Liver (tissue), 9 donors: ENCODE results near the gene HOXD4. TPM values are rescaled to one million over a fixed set of nuclear protein-coding genes. Genes with fewer than 3 reads are reported as not detected.

ENCODE experiments used
- DNase-seq: peaks from one replicate; pipeline ENCODE4 v3.0.0-alpha.2; 2017; ENCODE audit warnings: low spot score
- H3K27ac ChIP-seq, 2 donors: one replicate each; pipeline ENCODE4 v1.7.0; 2013; ENCODE audit warnings: inconsistent platforms in 2 of 2, low read length in 2 of 2, control low read depth in 1 of 2, low read depth in 1 of 2, mild to moderate bottlenecking in 1 of 2
- H3K27me3 ChIP-seq, 4 donors: one replicate each; pipeline versions ENCODE4 v1.6.1 to v1.7.0; 2013; ENCODE audit warnings: low read length in 3 of 4, inconsistent platforms in 1 of 4, mild to moderate bottlenecking in 1 of 4, moderate library complexity in 1 of 4; ENCODE audit not compliant: control insufficient read depth in 4 of 4, insufficient read depth in 4 of 4
- H3K36me3 ChIP-seq, 4 donors: one replicate each; pipeline versions ENCODE4 v1.6.1 to v1.7.0; 2013; ENCODE audit warnings: low read length in 3 of 4, mild to moderate bottlenecking in 3 of 4, low read depth in 1 of 4, moderate library complexity in 1 of 4; ENCODE audit not compliant: control insufficient read depth in 4 of 4, insufficient read depth in 3 of 4
- H3K4me1 ChIP-seq, 4 donors: one replicate each; pipeline versions ENCODE4 v1.6.1 to v1.7.0; 2013; ENCODE audit warnings: low read length in 3 of 4, mild to moderate bottlenecking in 3 of 4, moderate library complexity in 1 of 4; ENCODE audit not compliant: control insufficient read depth in 4 of 4, insufficient read depth in 4 of 4
- H3K4me3 ChIP-seq, 3 donors: one replicate each; pipeline versions ENCODE4 v1.6.1 to v1.7.0; 2013; ENCODE audit warnings: low read length in 3 of 3, control low read depth in 1 of 3, low read depth in 1 of 3, mild to moderate bottlenecking in 1 of 3
- H3K9ac ChIP-seq, 2 donors: one replicate each; pipeline ENCODE4 v1.7.0; 2013; ENCODE audit warnings: low read length in 2 of 2, mild to moderate bottlenecking in 2 of 2, moderate library complexity in 2 of 2, control low read depth in 1 of 2, low read depth in 1 of 2
- H3K9me3 ChIP-seq, 4 donors: one replicate each; pipeline versions ENCODE4 v1.6.1 to v1.7.0; 2013; ENCODE audit warnings: low read length in 3 of 4; ENCODE audit not compliant: control insufficient read depth in 4 of 4
- EGR1 ChIP-seq, 2 donors: IDR thresholded peaks; 2 replicates each; pipeline ENCODE4 v1.6.1; 2016 to 2018; ENCODE audit warnings: antibody characterized with exemption in 2 of 2, low read depth in 2 of 2
- FOXA1 ChIP-seq: IDR thresholded peaks from 2 replicates; pipeline ENCODE4 v1.6.1; 2016; ENCODE audit warnings: antibody characterized with exemption
- FOXA2 ChIP-seq: IDR thresholded peaks from 2 replicates; pipeline ENCODE4 v1.6.1; 2016; ENCODE audit warnings: antibody characterized with exemption
- GABPA ChIP-seq, 2 donors: IDR thresholded peaks in 1 of 2; conservative IDR thresholded peaks in 1 of 2; 2 replicates each; pipeline ENCODE4 v1.6.1; 2016; ENCODE audit warnings: antibody characterized with exemption in 2 of 2, mild to moderate bottlenecking in 1 of 2, moderate library complexity in 1 of 2
- HNF4A ChIP-seq, 2 donors: conservative IDR thresholded peaks; 2 replicates each; pipeline ENCODE4 v1.6.1; 2016; ENCODE audit warnings: antibody characterized with exemption in 2 of 2, mild to moderate bottlenecking in 2 of 2
- JUND ChIP-seq, 2 donors: IDR thresholded peaks; 2 replicates each; pipeline ENCODE4 v1.6.1; 2016; ENCODE audit warnings: antibody characterized with exemption in 2 of 2
- NR2F2 ChIP-seq: IDR thresholded peaks from 2 replicates; pipeline ENCODE4 v1.6.1; 2016; ENCODE audit warnings: antibody characterized with exemption
- RAD21 ChIP-seq, 2 donors: IDR thresholded peaks; 2 replicates each; pipeline ENCODE4 v1.6.1; 2016; ENCODE audit warnings: antibody characterized with exemption in 2 of 2, mild to moderate bottlenecking in 2 of 2
- RXRA ChIP-seq, 2 donors: IDR thresholded peaks; 2 replicates each; pipeline ENCODE4 v1.6.1; 2017 to 2018; ENCODE audit warnings: antibody characterized with exemption in 2 of 2, mild to moderate bottlenecking in 1 of 2
- SP1 ChIP-seq: IDR thresholded peaks from 2 replicates; pipeline ENCODE4 v1.6.1; 2018; ENCODE audit warnings: antibody characterized with exemption, mild to moderate bottlenecking
- TAF1 ChIP-seq: conservative IDR thresholded peaks from 2 replicates; pipeline ENCODE4 v1.6.1; 2016; ENCODE audit warnings: antibody characterized with exemption, mild to moderate bottlenecking
- YY1 ChIP-seq: IDR thresholded peaks from 2 replicates; pipeline ENCODE4 v1.6.1; 2016; ENCODE audit warnings: antibody characterized with exemption, mild to moderate bottlenecking
- WGBS: extraction: QIAGEN DNeasy Blood & Tissue Kit; methylation state at CpG from one replicate; pipeline ENCODE4 v1.1.7; 2013; 5-methylcytosine and 5-hydroxymethylcytosine counted together
- polyA plus RNA-seq, 2 donors: library from polyadenylated mRNA; stranded (reverse) in 1 of 2; unstranded in 1 of 2; fragments of 200-250 nt in 1 of 2; fragments of >200 nt in 1 of 2; fragmentation: Nextera tagmentation in 1 of 2; extraction: Ambion mirVana in 1 of 2; gene quantifications; one replicate each; pipeline versions ENCODE4 v1.2.1 to v1.2.3, GENCODE V29; 2013 to 2015
- total RNA-seq, 2 donors: library from RNA; depleted of rRNA; stranded (reverse); fragments of >200 nt; gene quantifications; one replicate each; pipeline ENCODE4 v1.2.3, GENCODE V29; 2014
- TF ChIP-seq, protein P1 (sequence below): fragments of 150-350 bp; IDR thresholded peaks from 2 replicates; pipeline ENCODE4 v1.5.1; 2017; ENCODE audit warnings: improper control_type of control experiment, low read depth, low read length; ENCODE audit not compliant: missing input control
- TF ChIP-seq, protein P2 (sequence below): IDR thresholded peaks from 2 replicates; pipeline ENCODE4 v1.6.1; 2016; ENCODE audit warnings: antibody characterized with exemption
- TF ChIP-seq, protein P3 (sequence below): IDR thresholded peaks from 2 replicates; pipeline ENCODE4 v1.6.1; 2016; ENCODE audit warnings: antibody characterized with exemption
- TF ChIP-seq, protein P4 (sequence below): IDR thresholded peaks from 2 replicates; pipeline ENCODE4 v1.6.1; 2016; ENCODE audit warnings: antibody characterized with exemption, mild to moderate bottlenecking
- donor health status: healthy.
- donor health status: healthy.
- donor health status: healthy.
- donor health status: healthy.
- donor health status: healthy.

The HOXD4 gene
- total and polyA plus RNA-seq, 4 donors = not detected

DNA sequence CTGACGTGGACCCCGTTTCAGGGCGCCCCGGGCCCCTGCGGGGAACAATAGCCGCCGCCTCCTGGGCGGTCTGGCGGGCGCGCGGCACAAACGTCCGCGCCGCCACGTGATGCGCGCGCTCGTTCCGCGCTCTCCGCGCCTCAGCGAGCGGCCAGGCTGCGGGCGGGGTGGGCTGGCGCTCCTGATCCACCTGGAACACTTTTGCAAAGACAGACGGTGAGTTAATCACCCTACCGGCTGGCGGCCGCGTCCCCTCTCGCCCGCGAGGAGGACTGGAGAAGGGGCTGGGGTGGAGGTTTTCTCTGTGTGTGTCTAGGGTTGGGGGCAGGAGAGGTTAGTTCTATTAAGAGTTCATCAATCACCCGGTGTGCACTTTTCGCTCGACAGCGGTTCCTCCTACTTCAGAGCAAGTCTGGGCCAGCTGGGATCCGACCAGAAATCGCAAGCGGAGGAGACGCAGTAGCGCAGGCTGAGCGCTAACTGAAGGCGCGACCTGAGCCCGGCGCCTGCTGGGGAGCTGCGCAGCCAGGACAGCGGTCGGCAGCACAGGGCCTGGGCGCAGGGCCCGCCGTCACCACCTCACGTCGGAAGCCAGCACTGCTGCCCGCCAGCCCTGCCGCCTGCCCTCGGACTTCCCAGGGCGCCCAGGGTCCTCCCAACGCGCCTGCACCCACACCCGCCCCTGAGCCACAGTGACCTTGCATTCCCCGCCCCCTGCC lies 26.8 kb downstream of the HOXD4 start:
- TF ChIP-seq FOXA1 = no peak
- TF ChIP-seq NR2F2 = no peak
- no peak for TF ChIP-seq RAD21 (IDR thresholded peaks at IDR 0.05)
- TF ChIP-seq, protein P1, sequence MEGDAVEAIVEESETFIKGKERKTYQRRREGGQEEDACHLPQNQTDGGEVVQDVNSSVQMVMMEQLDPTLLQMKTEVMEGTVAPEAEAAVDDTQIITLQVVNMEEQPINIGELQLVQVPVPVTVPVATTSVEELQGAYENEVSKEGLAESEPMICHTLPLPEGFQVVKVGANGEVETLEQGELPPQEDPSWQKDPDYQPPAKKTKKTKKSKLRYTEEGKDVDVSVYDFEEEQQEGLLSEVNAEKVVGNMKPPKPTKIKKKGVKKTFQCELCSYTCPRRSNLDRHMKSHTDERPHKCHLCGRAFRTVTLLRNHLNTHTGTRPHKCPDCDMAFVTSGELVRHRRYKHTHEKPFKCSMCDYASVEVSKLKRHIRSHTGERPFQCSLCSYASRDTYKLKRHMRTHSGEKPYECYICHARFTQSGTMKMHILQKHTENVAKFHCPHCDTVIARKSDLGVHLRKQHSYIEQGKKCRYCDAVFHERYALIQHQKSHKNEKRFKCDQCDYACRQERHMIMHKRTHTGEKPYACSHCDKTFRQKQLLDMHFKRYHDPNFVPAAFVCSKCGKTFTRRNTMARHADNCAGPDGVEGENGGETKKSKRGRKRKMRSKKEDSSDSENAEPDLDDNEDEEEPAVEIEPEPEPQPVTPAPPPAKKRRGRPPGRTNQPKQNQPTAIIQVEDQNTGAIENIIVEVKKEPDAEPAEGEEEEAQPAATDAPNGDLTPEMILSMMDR = no peak
- no peak for TF ChIP-seq SP1
- no peak for TF ChIP-seq JUND (IDR thresholded peaks at IDR 0.05)
- no peak for DNase-seq
- Histone ChIP-seq H3K27ac (no peak overlapping the region), H3K9ac (no peak overlapping the region), H3K36me3 (no peaks in the 10 kb centered on the region), H3K4me3 (peak overlapping the region in 1 of 3 donors; percentile 24), H3K27me3 (peaks cover 8 to 41% (median 22%) of the 10 kb centered on the region in 4 donors), H3K4me1 (peaks cover 0 to 10% (median 4%) of the 10 kb centered on the region in 4 donors), H3K9me3 (no peaks in the 10 kb centered on the region)
- 7% methylated on average over 68 of the region's 68 CpGs for WGBS

DNA sequence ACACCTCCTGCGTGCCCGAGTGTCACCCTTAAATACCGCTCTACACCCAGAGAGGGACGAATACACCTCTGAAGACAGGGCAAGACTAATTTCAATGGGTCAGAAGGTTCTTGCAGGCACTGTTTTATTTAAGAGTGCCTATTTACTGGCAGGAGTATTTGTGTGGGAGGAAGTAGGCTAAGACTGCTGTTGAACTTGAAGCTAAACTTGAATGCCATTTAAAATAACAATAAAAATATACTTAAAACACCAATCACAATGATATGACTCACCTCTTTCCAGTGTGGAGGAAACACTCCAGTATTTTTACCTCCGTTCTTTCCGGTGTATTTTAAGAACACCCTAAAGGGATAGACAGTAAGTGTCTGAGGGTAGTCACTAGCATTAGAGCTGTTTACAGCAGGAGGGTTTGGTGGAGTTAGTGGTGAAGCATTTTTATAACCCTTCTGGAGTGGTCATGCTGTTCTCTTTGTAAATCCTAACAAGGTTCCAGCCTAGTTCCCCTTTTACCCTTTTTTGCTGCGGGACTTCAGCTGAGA lies 27.5 kb downstream of the HOXD4 start:
- 17% methylated on average over 7 of the region's 7 CpGs for WGBS
- TF ChIP-seq, protein P2, sequence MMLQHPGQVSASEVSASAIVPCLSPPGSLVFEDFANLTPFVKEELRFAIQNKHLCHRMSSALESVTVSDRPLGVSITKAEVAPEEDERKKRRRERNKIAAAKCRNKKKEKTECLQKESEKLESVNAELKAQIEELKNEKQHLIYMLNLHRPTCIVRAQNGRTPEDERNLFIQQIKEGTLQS = no peak
- TF ChIP-seq NR2F2 = no peak
- no peak for TF ChIP-seq YY1
- no peak for TF ChIP-seq RXRA (IDR thresholded peaks at IDR 0.05)
- no peak for TF ChIP-seq FOXA2
- TF ChIP-seq FOXA1 = no peak
- TF ChIP-seq TAF1 = no peak
- TF ChIP-seq, protein P3, sequence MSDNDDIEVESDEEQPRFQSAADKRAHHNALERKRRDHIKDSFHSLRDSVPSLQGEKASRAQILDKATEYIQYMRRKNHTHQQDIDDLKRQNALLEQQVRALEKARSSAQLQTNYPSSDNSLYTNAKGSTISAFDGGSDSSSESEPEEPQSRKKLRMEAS = no peak
- TF ChIP-seq SP1 = no peak
- TF ChIP-seq, protein P4, sequence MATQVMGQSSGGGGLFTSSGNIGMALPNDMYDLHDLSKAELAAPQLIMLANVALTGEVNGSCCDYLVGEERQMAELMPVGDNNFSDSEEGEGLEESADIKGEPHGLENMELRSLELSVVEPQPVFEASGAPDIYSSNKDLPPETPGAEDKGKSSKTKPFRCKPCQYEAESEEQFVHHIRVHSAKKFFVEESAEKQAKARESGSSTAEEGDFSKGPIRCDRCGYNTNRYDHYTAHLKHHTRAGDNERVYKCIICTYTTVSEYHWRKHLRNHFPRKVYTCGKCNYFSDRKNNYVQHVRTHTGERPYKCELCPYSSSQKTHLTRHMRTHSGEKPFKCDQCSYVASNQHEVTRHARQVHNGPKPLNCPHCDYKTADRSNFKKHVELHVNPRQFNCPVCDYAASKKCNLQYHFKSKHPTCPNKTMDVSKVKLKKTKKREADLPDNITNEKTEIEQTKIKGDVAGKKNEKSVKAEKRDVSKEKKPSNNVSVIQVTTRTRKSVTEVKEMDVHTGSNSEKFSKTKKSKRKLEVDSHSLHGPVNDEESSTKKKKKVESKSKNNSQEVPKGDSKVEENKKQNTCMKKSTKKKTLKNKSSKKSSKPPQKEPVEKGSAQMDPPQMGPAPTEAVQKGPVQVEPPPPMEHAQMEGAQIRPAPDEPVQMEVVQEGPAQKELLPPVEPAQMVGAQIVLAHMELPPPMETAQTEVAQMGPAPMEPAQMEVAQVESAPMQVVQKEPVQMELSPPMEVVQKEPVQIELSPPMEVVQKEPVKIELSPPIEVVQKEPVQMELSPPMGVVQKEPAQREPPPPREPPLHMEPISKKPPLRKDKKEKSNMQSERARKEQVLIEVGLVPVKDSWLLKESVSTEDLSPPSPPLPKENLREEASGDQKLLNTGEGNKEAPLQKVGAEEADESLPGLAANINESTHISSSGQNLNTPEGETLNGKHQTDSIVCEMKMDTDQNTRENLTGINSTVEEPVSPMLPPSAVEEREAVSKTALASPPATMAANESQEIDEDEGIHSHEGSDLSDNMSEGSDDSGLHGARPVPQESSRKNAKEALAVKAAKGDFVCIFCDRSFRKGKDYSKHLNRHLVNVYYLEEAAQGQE = no peak
- TF ChIP-seq HNF4A (conservative IDR thresholded peaks at IDR 0.05) = no peak
- no peak for TF ChIP-seq RAD21 (IDR thresholded peaks at IDR 0.05)
- TF ChIP-seq, protein P1 = no peak
- no peak for TF ChIP-seq EGR1 (IDR thresholded peaks at IDR 0.05; ENCODE audit: low read depth in 2 of 2)
- TF ChIP-seq GABPA (IDR thresholded peaks at IDR 0.05 in 1 of 2, conservative IDR thresholded peaks at IDR 0.05 in 1 of 2) = no peak
- no peak for TF ChIP-seq JUND (IDR thresholded peaks at IDR 0.05)
- no peak for DNase-seq
- Histone ChIP-seq H3K9ac (no peak overlapping the region), H3K27ac (no peak overlapping the region), H3K27me3 (peaks cover 8 to 40% (median 20%) of the 10 kb centered on the region in 4 donors), H3K9me3 (no peaks in the 10 kb centered on the region), H3K4me3 (no peak overlapping the region), H3K4me1 (peaks cover 0 to 10% (median 4%) of the 10 kb centered on the region in 4 donors), H3K36me3 (no peaks in the 10 kb centered on the region)
